Upper lobe of left lung (tissue), 6 donors: Measurements from ENCODE around the gene IDUA. TPM values are rescaled to one million over a fixed set of nuclear protein-coding genes. Genes with fewer than 3 reads are reported as not detected.
"Not testable (repeated sequence)": the region's sequence is repeated elsewhere in the genome, so short reads cannot be mapped to it uniquely, and the experiment has no call there.

ENCODE experiments used
- ATAC-seq, 2 donors: fragments of 200-7000 bp; cut with Tn5 transposase; one replicate each; pipeline ENCODE4 v1.9.1; 2022; ENCODE audit warnings: mild to moderate bottlenecking in 2 of 2, moderate library complexity in 2 of 2; ENCODE audit not compliant: low FRiP score in 2 of 2
- DNase-seq, 2 donors: peaks; one replicate each; pipeline ENCODE4 v3.0.0-alpha.2; 2019 to 2020
- H3K27ac ChIP-seq, 4 donors: fragments of 200-600 bp; sonication (generic); one replicate each; pipeline ENCODE4 v1.5.1; 2016 to 2019
- H3K27me3 ChIP-seq, 4 donors: fragments of 200-600 bp; sonication (generic); one replicate each; pipeline ENCODE4 v1.5.1; 2017 to 2019
- H3K36me3 ChIP-seq, 4 donors: fragments of 200-600 bp; sonication (generic); one replicate each; pipeline ENCODE4 v1.5.1; 2016 to 2019
- H3K4me1 ChIP-seq, 4 donors: fragments of 200-600 bp; sonication (generic); one replicate each; pipeline ENCODE4 v1.5.1; 2018 to 2019
- H3K4me3 ChIP-seq, 4 donors: fragments of 200-600 bp; sonication (generic); one replicate each; pipeline ENCODE4 v1.5.1; 2017 to 2019; ENCODE audit warnings: mild to moderate bottlenecking in 2 of 4, moderate library complexity in 1 of 4
- H3K9me3 ChIP-seq, 4 donors: fragments of 200-600 bp; sonication (generic); one replicate each; pipeline ENCODE4 v1.5.1; 2018 to 2019
- CTCF ChIP-seq, 6 experiments: fragments of 450-650 bp in 4 of 6; fragments of 200-600 bp in 2 of 6; sonication (generic) in 2 of 6; IDR thresholded peaks; one replicate each; pipeline ENCODE4 v1.5.1; 2016 to 2019; ENCODE audit warnings: antibody characterized with exemption in 6 of 6
- EP300 ChIP-seq, 4 donors: sonication (generic); formaldehyde crosslinking; IDR thresholded peaks; one replicate each; pipeline ENCODE4 v1.5.1; 2017; ENCODE audit warnings: antibody characterized with exemption in 4 of 4, control low read depth in 2 of 4
- POLR2A ChIP-seq, 4 donors: fragments of 450-650 bp; IDR thresholded peaks; one replicate each; pipeline ENCODE4 v1.5.1; 2016 to 2017; ENCODE audit warnings: antibody characterized with exemption in 4 of 4, mild to moderate bottlenecking in 2 of 4
- POLR2AphosphoS5 ChIP-seq, 2 donors: sonication (generic); formaldehyde crosslinking; IDR thresholded peaks; one replicate each; pipeline ENCODE4 v1.5.1; 2017; ENCODE audit warnings: antibody characterized with exemption in 2 of 2
- WGBS, 2 donors: methylation state at CpG; one replicate each; pipeline ENCODE4 v1.1.5; 2017 to 2018; 5-methylcytosine and 5-hydroxymethylcytosine counted together
- total RNA-seq, 6 donors: library from RNA; depleted of rRNA in 4 of 6; stranded (reverse); fragments of >200 nt in 4 of 6; gene quantifications; one replicate each; pipeline versions ENCODE4 v1.1.0 to v1.2.1, GENCODE V29; 2016 to 2021
- donor health status: DM: no; HTN: no; CAD: no; lungs with moderate emphysema.
- donor health status: DM: no; HTN: yes; CAD: no; lungs with severe emphysema.

The IDUA gene
- total RNA-seq = 100 to 1,000 TPM in 1 of 6 donors, 10 to 100 TPM in 5; 13.5 to 152 (median 55.9) TPM

GRCh38 chr4:986879-987623 is at the start of gene IDUA:
Gene IDUA, plus strand, starts transcription at chr4:987044. Its CDS starts 41 bp downstream, at chr4:987085.
- H3K4me3 ChIP-seq = peak within 1 kb of the TSS; percentile 63 to 94 (median 75)
- H3K4me1 ChIP-seq = peaks cover 20 to 37% (median 30%) of the 10 kb centered on the region in 4 donors
- peak; percentile 80 to 94 for ATAC-seq
- DNase-seq = peak; percentile 87 to 98
- H3K36me3 ChIP-seq = peaks cover 0 to 18% (median 9%) of the 10 kb centered on the region in 4 donors
- 5% methylated on average over 6 of the region's 69 CpGs; no CpG with 5 or more reads in 1 of the 2 donors for WGBS, 2 donors
- H3K9me3 ChIP-seq = no peaks in the 10 kb centered on the region
- H3K27me3 ChIP-seq = no peaks in the 10 kb centered on the region
- peak within 1 kb of the TSS; percentile 58 to 77 (median 70) for H3K27ac ChIP-seq
- TF ChIP-seq EP300 (IDR thresholded peaks at IDR 0.05) (no peak), CTCF (IDR thresholded peaks at IDR 0.05) (peak in 5 of 6 experiments; percentile 37 to 65 (median 55)), POLR2A (IDR thresholded peaks at IDR 0.05) (peak in 2 of 4 donors; percentile 30 to 68), POLR2AphosphoS5 (IDR thresholded peaks at IDR 0.05) (no peak)

DNA sequence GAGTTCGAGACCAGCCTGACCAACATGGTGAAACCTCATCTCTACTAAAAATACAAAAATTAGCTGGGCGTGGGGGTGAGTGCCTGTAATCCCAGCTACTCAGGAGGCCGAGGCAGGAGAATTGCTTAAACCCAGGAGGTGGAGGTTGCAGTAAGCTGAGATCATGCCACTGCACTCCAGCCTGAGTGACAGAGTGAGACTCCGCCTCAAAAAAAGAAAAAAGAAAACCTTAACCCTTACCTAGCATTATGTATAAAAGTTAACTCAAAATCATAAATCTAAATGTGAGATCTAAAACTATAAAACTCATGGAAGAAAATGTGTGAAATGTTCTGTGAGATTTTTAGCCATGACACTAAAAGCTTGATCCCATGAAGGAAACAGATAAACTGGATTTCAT is 47.3 kb upstream of the IDUA start:
- not testable (repeated sequence) for DNase-seq

DNA sequence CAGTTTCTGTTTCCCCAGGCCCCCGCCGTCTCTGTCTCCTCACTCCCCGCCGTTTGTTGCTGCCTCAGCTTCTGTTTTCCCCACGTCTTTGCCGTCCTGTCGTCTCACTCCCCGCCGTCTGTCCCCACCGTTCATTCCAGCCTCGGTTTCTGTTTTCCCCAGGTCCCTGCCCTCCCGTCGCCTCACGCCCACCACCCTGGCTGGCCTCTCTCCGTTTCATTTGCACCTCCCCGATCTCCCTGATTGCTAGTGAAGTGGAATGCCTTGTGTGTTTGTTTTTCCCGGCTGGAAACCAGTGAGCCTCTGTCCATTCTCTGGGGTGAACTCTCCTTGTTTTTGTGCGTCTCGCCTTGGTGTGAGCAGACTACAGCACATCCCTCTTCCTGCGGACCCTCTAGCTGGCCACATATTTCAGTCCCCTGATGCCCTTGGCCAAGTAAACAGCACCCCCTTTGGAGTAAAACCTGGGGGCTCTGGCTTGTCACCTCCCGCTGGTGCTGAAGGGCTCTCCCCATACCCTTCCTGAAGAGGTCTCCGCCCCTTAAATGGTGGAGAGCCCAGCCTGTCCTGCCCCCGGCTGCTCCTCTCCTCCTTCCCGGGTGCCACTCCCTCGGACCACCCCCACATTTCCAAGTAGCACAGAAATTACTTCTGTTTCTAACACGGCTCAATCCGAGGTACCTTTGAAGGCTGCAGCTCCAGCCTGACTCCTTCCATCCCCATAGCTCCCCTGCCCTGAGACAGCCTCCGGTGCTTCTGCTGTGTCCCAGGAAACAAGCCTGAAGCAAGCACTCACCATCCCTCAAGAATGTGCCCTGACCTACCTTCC is 41.4 kb upstream of the IDUA start:
- no peaks in the 10 kb centered on the region for H3K27me3 ChIP-seq
- peak in 1 of 2 donors; percentile 42 for DNase-seq
- peaks cover 0 to 8% (median 5%) of the 10 kb centered on the region in 4 donors for H3K4me1 ChIP-seq
- H3K9me3 ChIP-seq = no peaks in the 10 kb centered on the region
- no peaks in the 10 kb centered on the region for H3K36me3 ChIP-seq
- H3K27ac ChIP-seq = no peak overlapping the region
- no peak for TF ChIP-seq CTCF (IDR thresholded peaks at IDR 0.05)
- TF ChIP-seq POLR2AphosphoS5 (IDR thresholded peaks at IDR 0.05) = no peak
- TF ChIP-seq EP300 (IDR thresholded peaks at IDR 0.05) = no peak
- TF ChIP-seq POLR2A (IDR thresholded peaks at IDR 0.05) = no peak
- peak in 1 of 2 donors; percentile 58 for ATAC-seq
- H3K4me3 ChIP-seq = peak overlapping the region in 2 of 4 donors; percentile 17 to 23
- WGBS, 2 donors = 56 to 58% methylated on average over 28 of the region's 28 CpGs

More for the DNA sequence above, 47.3 kb upstream of the IDUA start:
- 81 to 84% methylated on average over 4 of the region's 4 CpGs for WGBS, 2 donors
- not testable (repeated sequence) for H3K27ac ChIP-seq, H3K4me1 ChIP-seq, H3K4me3 ChIP-seq, H3K36me3 ChIP-seq, ATAC-seq, H3K27me3 ChIP-seq, H3K9me3 ChIP-seq

GRCh38 chr4:946103-946450 is 40.8 kb upstream of the IDUA start:
- Histone ChIP-seq H3K4me3 (no peak overlapping the region), H3K9me3 (no peaks in the 10 kb centered on the region), H3K36me3 (peaks cover 0 to under 1% (median 0%) of the 10 kb centered on the region in 4 donors), H3K4me1 (peaks cover 0 to 8% (median 5%) of the 10 kb centered on the region in 4 donors), H3K27ac (no peak overlapping the region), H3K27me3 (no peaks in the 10 kb centered on the region)
- no peak for DNase-seq
- WGBS, 2 donors = 72 to 74% methylated on average over 6 to 7 of the region's 9 CpGs
- no peak for TF ChIP-seq CTCF (IDR thresholded peaks at IDR 0.05)
- TF ChIP-seq EP300 (IDR thresholded peaks at IDR 0.05) = no peak
- no peak for TF ChIP-seq POLR2AphosphoS5 (IDR thresholded peaks at IDR 0.05)
- TF ChIP-seq POLR2A (IDR thresholded peaks at IDR 0.05) = no peak
- ATAC-seq = no peak
